NCI-H345 treated with DMSO at 0.1 percent for 48 hours (cell line): ENCODE results near the gene GNB1L.
"Not testable (repeated sequence)": the region's sequence is repeated elsewhere in the genome, so short reads cannot be mapped to it uniquely, and the experiment has no call there.

Experiments
- DNase-seq: peaks from one replicate; lab custom pipeline; 2025; ENCODE audit not compliant: unreplicated experiment; lab: John Stamatoyannopoulos, UW

Gene GNB1L

DNA sequence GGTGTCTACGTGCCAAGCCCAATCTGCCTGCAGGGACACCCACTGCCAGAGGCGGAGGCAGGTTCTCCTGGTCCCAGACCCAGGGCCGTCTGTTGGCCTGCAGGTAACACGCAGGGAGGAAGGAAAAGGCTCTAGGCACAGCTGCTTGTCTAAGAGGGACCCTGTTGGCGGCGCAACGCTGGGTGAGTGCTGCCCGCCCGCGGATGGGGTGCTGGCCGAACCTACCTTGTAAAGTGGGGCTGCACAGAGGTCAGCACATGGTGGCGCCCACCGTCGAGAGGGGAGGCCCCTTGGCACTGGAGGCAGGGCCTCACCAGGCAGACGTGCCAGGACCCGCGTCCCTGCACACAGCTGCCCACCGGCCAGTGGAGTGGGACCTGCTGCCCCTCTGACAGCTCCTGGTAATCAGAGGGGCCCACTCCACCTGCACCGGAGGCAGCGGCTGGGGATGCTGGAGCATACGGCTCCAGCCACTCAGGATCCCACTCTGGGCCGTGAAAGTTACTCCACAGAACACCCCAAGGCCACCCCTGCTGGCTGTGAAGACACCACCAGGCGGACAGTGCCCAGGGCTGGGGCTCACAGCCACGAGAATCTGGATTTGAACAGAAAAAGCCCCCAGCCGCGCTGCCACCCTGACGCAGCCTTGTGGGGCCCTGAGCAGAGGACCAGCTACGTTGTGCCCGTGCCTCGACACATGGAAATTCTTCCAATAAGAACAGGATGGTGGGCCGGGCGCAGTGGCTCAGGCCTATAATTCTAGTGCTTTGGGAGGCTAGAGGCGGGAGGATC lies 70.1 kb downstream of the GNB1L start:
- DNase-seq = no peak

DNA sequence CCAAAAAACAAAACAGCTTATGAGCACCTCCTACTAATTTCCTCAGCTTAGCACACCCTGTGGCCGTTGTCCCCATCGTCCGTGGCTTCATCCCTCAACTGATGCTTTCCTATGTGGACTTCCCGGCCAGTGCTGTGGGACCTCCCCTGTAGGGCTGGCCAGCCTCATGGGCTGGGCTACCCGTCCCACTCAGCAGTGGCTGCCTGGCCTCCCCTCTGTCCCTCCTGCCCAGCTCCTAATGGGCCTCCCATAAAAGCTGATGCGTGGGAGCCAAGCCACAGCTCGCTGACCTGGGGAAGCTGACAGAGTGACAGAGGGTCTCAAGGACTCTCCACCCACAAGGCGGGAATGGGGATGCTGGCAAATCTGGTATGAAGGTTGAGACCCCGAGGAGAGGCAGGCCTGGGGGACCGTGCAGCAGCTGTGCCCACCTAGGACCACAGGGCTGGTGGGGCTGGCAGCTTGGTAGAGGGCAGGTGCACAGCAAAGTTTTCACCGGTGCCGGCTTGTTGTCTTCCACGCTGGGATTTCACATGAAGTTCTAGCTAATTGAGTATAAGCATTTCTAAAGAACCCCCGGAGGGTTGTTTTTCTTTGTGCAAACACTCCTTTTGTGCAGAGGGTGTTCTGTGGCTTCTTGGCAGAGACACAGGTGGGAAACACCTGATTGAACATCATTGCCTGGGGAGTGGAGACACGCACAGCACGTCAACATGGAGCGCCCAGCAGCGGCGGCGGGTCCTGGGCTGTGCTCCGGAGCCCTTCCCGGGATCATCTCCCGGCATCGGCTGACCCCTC lies 70.9 kb downstream of the GNB1L start:
- peak; percentile 36 for DNase-seq

- no peak for DNase-seq
These were observed 72.1 kb downstream of the GNB1L start for GRCh38 chr22:19782533-19782932.

GRCh38 chr22:19779685-19780268 lies 74.9 kb downstream of the GNB1L start:
- no peak for DNase-seq

- DNase-seq = no peak
These were observed 75.7 kb downstream of the GNB1L start for GRCh38 chr22:19779011-19779421.

GRCh38 chr22:19777192-19777591 lies 77.5 kb downstream of the GNB1L start:
- not testable (repeated sequence) for DNase-seq

DNA sequence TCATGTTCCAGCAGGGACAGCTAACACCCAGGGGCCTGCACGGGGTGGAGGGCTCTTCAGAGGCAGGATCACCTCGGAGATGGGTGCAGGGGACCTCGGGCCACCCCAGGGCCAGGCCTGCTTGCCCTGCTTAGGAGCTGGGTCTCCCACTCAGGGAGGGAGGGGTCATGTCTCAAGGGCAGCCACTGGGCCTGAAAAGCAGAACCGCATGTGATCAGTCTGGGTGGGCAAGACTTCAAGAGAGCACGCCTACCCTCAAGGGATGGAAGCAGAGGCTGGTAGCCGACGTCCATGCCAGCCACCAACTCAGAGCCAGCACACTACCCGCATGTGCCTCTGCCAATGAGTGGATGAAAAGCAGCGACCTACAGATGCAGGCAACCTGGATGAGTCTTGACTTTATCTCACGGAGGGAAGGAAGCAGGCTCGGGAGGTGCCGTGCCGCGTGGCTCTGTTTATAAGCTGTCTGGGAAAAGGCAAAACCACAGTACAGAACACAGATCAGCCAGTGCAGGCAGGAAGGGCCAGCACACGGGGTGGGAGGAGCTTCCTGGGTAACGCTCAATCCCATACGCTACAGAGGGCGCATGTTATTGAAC lies 78.1 kb downstream of the GNB1L start:
- DNase-seq = no peak

DNA sequence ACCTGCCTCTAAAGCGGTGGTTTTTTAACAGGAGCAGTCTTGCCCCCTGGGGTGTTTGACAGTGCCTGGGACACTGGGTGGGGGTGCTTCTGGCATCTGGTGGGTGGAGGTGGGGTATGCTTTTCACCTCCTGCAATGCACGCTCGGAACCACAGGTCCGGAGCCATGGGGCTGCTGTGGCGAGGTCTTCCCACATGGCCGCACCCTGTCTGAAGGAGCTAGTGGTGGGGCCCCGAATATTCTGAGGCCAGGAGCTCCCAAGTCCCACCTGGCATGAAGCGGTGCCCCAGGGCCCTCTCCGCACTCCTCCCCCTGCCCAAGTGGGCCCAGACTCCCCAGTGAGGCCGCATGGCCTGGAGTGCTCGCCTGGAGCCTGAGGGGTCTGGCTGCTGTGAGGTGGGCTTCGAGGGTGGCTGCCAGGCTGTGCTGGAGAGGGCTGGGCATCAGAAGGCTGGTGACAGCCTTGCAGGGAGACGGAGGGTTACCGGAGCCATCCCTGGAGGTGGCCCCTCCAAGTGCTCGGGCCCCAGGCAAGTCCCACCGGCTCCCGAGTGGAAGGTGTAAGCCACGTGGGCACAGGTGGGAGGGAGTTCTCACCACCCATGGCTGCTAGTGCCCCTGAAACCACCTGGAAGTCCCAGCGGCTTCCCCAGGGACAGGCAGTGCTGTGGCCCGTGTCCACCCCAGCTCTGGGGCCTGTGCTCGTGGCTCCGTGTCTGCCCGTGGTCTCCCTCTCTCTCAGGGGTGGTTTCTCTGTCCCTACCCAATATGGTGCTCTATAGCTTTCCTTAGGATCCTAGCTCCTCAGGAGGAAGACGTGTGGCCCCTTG lies 79.0 kb downstream of the GNB1L start:
- DNase-seq = no peak

DNA sequence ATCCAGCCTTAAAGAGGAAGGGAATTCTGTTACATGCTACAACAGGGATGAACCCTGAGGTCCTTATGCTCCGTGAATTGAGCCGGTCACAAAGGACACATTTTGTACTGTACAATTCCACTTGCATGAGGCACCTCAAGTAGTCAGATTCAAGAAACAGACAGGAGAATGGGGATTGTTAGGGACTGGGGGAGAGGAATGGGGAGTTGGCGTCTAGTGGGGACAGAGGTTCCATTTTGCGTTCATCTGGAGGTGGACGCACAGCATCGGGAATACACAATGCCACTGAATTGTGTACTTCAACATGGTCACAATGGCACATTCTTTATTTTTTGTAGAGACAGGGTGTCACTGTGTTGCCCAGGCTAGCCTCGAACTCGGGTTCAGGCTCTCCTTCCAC lies 80.0 kb downstream of the GNB1L start:
- no peak for DNase-seq

DNA sequence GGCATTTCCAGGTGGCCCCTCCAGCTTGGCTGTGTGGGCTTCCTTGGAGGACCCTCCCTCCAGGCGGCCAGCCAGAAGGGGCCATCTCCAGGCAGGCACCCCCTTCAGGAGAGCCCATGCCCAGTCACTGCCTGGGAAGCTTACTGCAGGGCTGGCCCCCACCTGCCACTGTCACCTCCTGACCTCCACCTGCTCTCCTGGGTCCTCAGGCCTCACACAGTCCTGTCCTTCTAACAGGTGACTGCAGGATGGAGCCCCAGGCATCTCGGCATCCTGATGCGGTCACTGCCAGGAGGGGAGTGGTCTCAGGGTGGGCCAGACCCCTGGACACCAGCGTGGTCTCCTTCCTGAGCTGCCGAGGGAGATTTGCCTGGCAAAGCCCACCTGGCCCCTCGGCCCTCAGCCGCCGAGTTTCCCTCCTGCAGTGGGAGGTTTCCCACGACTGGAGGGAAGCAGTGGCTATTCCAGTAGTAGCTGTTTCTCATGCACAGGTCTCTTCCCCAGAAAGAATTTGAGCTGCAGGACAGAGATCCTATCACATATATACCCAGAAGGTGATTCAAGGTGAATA lies 81.1 kb downstream of the GNB1L start:
- no peak for DNase-seq

DNA sequence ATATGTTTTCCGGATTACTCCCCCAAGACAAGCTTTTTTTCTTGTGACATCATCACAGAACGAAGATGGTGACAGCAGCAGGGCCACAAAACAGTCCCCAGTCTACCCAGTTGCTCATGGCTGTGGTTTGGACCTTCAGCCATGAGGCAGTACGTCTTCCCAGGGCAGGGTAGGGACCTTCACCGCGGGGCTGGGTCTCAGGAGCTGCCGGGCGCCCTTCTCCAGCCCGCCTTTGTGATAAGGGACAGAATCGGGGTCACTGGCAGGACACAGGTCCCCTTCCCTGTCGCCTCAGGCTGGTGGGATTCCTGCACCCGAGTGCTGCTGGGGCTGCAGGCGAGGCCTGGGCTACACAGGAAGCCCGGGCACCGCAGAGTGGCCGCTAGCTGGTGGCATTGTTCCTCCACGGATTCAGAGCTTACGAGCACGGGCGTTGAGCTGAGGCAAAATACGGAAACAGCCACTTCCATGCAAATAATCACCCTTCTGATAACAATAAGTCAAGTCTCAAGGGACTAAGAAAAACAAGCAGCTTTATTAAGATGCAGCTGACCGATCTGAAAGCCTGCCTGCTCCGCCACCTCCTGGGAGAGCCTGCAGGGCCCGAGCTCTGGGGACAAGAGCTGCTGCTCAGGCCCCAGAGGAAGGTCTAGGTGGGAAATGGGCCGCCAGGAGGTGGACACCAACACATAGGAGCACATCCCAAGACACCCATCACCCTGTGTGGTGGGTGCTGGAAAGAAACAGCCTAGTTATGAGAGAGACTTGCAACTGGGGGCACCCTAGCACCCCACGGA lies 81.8 kb downstream of the GNB1L start:
- no peak for DNase-seq

GRCh38 chr22:19772422-19772672 lies 82.3 kb downstream of the GNB1L start:
- DNase-seq = no peak

GRCh38 chr22:19770349-19771220 lies 84.1 kb downstream of the GNB1L start:
- no peak for DNase-seq

GRCh38 chr22:19769393-19769715 lies 85.3 kb downstream of the GNB1L start:
- no peak for DNase-seq

GRCh38 chr22:19767427-19768341 lies 87.0 kb downstream of the GNB1L start:
- no peak for DNase-seq

DNA sequence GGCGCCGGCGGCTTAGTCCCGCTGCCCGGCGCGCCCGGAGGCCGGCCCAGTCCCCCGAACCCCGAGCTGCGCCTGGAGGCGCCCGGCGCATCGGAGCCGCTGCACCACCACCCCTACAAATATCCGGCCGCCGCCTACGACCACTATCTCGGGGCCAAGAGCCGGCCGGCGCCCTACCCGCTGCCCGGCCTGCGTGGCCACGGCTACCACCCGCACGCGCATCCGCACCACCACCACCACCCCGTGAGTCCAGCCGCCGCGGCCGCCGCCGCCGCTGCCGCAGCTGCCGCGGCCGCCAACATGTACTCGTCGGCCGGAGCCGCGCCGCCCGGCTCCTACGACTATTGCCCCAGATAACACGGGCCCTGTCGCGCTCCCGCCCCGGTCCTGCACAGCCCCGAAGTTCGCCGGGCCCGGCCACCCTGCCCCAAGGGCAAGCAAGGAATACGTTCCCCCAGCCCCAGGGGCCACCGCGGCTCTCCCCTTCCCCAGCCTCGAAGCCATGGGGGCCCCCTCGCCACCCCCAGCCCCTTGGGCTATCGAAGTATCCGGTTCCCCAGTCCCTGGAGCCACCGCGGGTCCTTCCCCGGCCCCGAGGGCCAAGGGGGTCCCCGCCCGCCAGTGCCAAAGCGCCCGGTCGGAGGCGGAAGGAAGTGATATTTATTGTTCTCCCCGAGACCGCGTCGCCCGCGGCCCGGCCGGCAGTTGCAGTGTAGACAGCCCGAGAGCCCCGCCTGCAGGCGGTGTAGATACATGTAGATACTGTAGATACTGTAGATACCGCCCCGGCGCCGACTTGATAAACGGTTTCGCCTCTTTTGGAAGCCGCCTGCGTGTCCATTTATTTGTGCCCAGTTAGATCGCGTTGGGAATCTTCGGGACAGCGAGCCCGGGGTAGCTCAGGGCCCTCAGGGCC lies 87.9 kb downstream of the GNB1L start:
- DNase-seq = no peak

GRCh38 chr22:19766240-19766510 lies 88.5 kb downstream of the GNB1L start:
- no peak for DNase-seq
